GM23248 (cell line): Measurements from ENCODE around the gene GPC3.

Source experiments
- EZH2 ChIP-seq: fragments of 200-600 bp; sonication (generic); IDR thresholded peaks from 2 replicates; pipeline ENCODE4 v1.6.1; 2018; ENCODE audit warnings: antibody characterized with exemption, mild to moderate bottlenecking; ENCODE audit not compliant: insufficient read depth, poor library complexity, severe bottlenecking
- EZH2phosphoT487 ChIP-seq: fragments of 200-600 bp; sonication (generic); IDR thresholded peaks from 2 replicates; pipeline ENCODE4 v1.6.1; 2018; ENCODE audit warnings: antibody characterized with exemption, moderate library complexity, mild to moderate bottlenecking, low read depth; ENCODE audit not compliant: insufficient read depth

GRCh38 chrX:133583825-133584224 lies 401.6 kb downstream of the GPC3 start:
- TF ChIP-seq EZH2 (no peak), EZH2phosphoT487 (no peak)
